A549 (cell line): ENCODE results near the gene PRKN. TPM values are rescaled to one million over a fixed set of nuclear protein-coding genes. Genes with fewer than 3 reads are reported as not detected.

ENCODE experiments used
- ATAC-seq, 2 experiments: fragments of 200-7000 bp in 1 of 2; fragments of >200 bp in 1 of 2; cut with Nextera tagmentation in 1 of 2; cut with Tn5 transposase in 1 of 2; 3 replicates each; pipeline versions ENCODE4 v1.8.0 to v1.9.1; 2018 to 2020; ENCODE audit warnings: mild to moderate bottlenecking in 1 of 2, moderate library complexity in 1 of 2
- CTCF ChIA-PET: fragments of 300-600 bp; sonication (Branson Sonifier 250); formaldehyde crosslinking; extraction: SDS; loops from one replicate; lab custom pipeline; 2021; ENCODE audit warnings: antibody characterized with exemption, inconsistent platforms; lab: Yijun Ruan, JAX
- POLR2A ChIA-PET: fragments of 350-600 bp; formaldehyde crosslinking; extraction: SDS; loops from one replicate; lab custom pipeline; 2021; ENCODE audit warnings: antibody characterized with exemption, inconsistent platforms; lab: Yijun Ruan, JAX
- DNase-seq, 2 experiments: peaks; one replicate each; pipeline versions ENCODE4 v3.0.0 to v3.0.0-alpha.2; 2011 to 2016; ENCODE audit warnings: low read depth in 1 of 2, low spot score in 1 of 2
- FAIRE-seq: peaks from 2 replicates; lab custom pipeline; 2011; peaks lifted over from hg19 to GRCh38; lab: Jason Lieb, UNC
- H3K27ac ChIP-seq, 2 experiments: fragments of >200 bp; sonication (Bioruptor Twin); formaldehyde crosslinking; 3 replicates each; pipeline ENCODE4 v1.5.1; 2016 to 2017
- H3K4me1 ChIP-seq: fragments of >200 bp; sonication (Bioruptor Twin); formaldehyde crosslinking; 3 replicates; pipeline ENCODE4 v1.6.1; 2016
- H3K4me2 ChIP-seq: fragments of >200 bp; sonication (Bioruptor Twin); formaldehyde crosslinking; 3 replicates; pipeline ENCODE4 v1.6.1; 2016
- H3K4me3 ChIP-seq: fragments of >200 bp; sonication (Bioruptor Twin); formaldehyde crosslinking; 3 replicates; pipeline ENCODE4 v1.5.1; 2016
- H3K9me3 ChIP-seq: fragments of >200 bp; sonication (Bioruptor Twin); formaldehyde crosslinking; 3 replicates; pipeline ENCODE4 v1.6.1; 2016
- BCL3 ChIP-seq: fragments of >200 bp; sonication (Bioruptor Twin); formaldehyde crosslinking; IDR thresholded peaks from 3 replicates; pipeline ENCODE4 v1.6.1; 2016
- BHLHE40 ChIP-seq: IDR thresholded peaks from 2 replicates; pipeline ENCODE4 v1.6.1; 2012; ENCODE audit warnings: low read depth, low read length, inconsistent platforms
- CTCF ChIP-seq: fragments of >200 bp; sonication (Bioruptor Twin); formaldehyde crosslinking; IDR thresholded peaks from 3 replicates; pipeline ENCODE4 v1.5.1; 2016
- E2F6 ChIP-seq: IDR thresholded peaks from 2 replicates; pipeline ENCODE4 v1.6.1; 2012; ENCODE audit warnings: low read depth, borderline replicate concordance
- EHF ChIP-seq: fragments of 250-450 bp; sonication (Bioruptor Pico); IDR thresholded peaks from 2 replicates; pipeline ENCODE4 v1.5.0; 2020; ENCODE audit warnings: mild to moderate bottlenecking
- ESRRA ChIP-seq: fragments of 150-350 bp; IDR thresholded peaks from 2 replicates; pipeline ENCODE4 v1.6.1; 2014; ENCODE audit warnings: mild to moderate bottlenecking, low read length, borderline replicate concordance
- FOSB ChIP-seq: fragments of 250-450 bp; sonication (Bioruptor Pico); IDR thresholded peaks from 2 replicates; pipeline ENCODE4 v1.5.0; 2020; ENCODE audit warnings: mild to moderate bottlenecking, moderate library complexity
- FOSL2 ChIP-seq, 2 experiments: fragments of 450-650 bp in 1 of 2; fragments of >200 bp in 1 of 2; sonication (Bioruptor Twin) in 1 of 2; formaldehyde crosslinking; IDR thresholded peaks; 2 replicates each; pipeline versions ENCODE4 v1.5.0 to v1.6.1; 2016 to 2020; ENCODE audit warnings: mild to moderate bottlenecking in 1 of 2, moderate library complexity in 1 of 2
- GATA3 ChIP-seq: IDR thresholded peaks from 2 replicates; pipeline ENCODE4 v1.6.1; 2012; ENCODE audit warnings: borderline replicate concordance
- HEYL ChIP-seq: fragments of 250-450 bp; sonication (Bioruptor Pico); IDR thresholded peaks from 2 replicates; pipeline ENCODE4 v1.8.0; 2021; ENCODE audit warnings: mild to moderate bottlenecking, moderate library complexity
- HOXA7 ChIP-seq: fragments of 250-450 bp; sonication (Bioruptor Pico); IDR thresholded peaks from 2 replicates; pipeline ENCODE4 v1.5.0; 2020; ENCODE audit warnings: mild to moderate bottlenecking, moderate library complexity
- HOXB13 ChIP-seq: fragments of 250-450 bp; sonication (Bioruptor Pico); IDR thresholded peaks from 2 replicates; pipeline ENCODE4 v1.5.0; 2020; ENCODE audit warnings: low read depth, mild to moderate bottlenecking, moderate library complexity
- JUNB ChIP-seq: fragments of >200 bp; sonication (Bioruptor Twin); formaldehyde crosslinking; IDR thresholded peaks from 2 replicates; pipeline ENCODE4 v1.6.1; 2016
- NFE2L2 ChIP-seq: fragments of 150-350 bp; conservative IDR thresholded peaks from 2 replicates; pipeline ENCODE4 v1.6.1; 2014; ENCODE audit warnings: low read length
- PHF8 ChIP-seq: fragments of 200-600 bp; sonication (generic); IDR thresholded peaks from 2 replicates; pipeline ENCODE4 v1.6.1; 2016; ENCODE audit warnings: low read depth, mild to moderate bottlenecking, antibody characterized with exemption, moderate library complexity, borderline replicate concordance
- POLR2A ChIP-seq: IDR thresholded peaks from 2 replicates; pipeline ENCODE4 v1.6.1; 2012; ENCODE audit warnings: mild to moderate bottlenecking, low read length
- POLR2AphosphoS2 ChIP-seq: conservative IDR thresholded peaks from 2 replicates; pipeline ENCODE4 v1.6.1; 2012; ENCODE audit warnings: low read length, improper control_type of control experiment, inconsistent platforms
- RAD21 ChIP-seq, 2 experiments: fragments of >200 bp in 1 of 2; sonication (Bioruptor Twin) in 1 of 2; formaldehyde crosslinking in 1 of 2; IDR thresholded peaks in 1 of 2; conservative IDR thresholded peaks in 1 of 2; 2 replicates in 1 of 2; 3 replicates in 1 of 2; pipeline ENCODE4 v1.6.1; 2012 to 2018; ENCODE audit warnings: inconsistent platforms in 1 of 2
- REST ChIP-seq: fragments of 200-600 bp; sonication (generic); IDR thresholded peaks from 2 replicates; pipeline ENCODE4 v1.6.1; 2016; ENCODE audit warnings: antibody characterized with exemption, mild to moderate bottlenecking, moderate library complexity
- RNF2 ChIP-seq: fragments of 200-600 bp; sonication (generic); IDR thresholded peaks from 2 replicates; pipeline ENCODE4 v1.6.1; 2016; ENCODE audit warnings: low read depth, mild to moderate bottlenecking, antibody characterized with exemption, moderate library complexity, borderline replicate concordance
- SMC3 ChIP-seq: fragments of >200 bp; sonication (Bioruptor Twin); formaldehyde crosslinking; IDR thresholded peaks from 3 replicates; pipeline ENCODE4 v1.6.1; 2018; ENCODE audit warnings: inconsistent platforms
- SREBF2 ChIP-seq: fragments of 450-650 bp; IDR thresholded peaks from 2 replicates; pipeline ENCODE4 v1.6.1; 2014; ENCODE audit warnings: mild to moderate bottlenecking, moderate library complexity
- TFCP2L1 ChIP-seq: fragments of 250-450 bp; sonication (Bioruptor Pico); IDR thresholded peaks from 2 replicates; pipeline ENCODE4 v1.5.0; 2021; ENCODE audit warnings: mild to moderate bottlenecking
- TP53 ChIP-seq: fragments of 250-450 bp; sonication (Bioruptor Pico); IDR thresholded peaks from 2 replicates; pipeline ENCODE4 v1.5.0; 2021; ENCODE audit warnings: mild to moderate bottlenecking, moderate library complexity
- USF2 ChIP-seq: fragments of 450-650 bp; IDR thresholded peaks from 2 replicates; pipeline ENCODE4 v1.6.1; 2014; ENCODE audit warnings: antibody characterized with exemption
- ZNF302 ChIP-seq: fragments of 250-450 bp; sonication (Bioruptor Pico); IDR thresholded peaks from 2 replicates; pipeline ENCODE4 v1.9.0; 2021; ENCODE audit warnings: inconsistent platforms, mild to moderate bottlenecking, moderate library complexity
- ZSCAN20 ChIP-seq: fragments of 250-450 bp; sonication (Bioruptor Pico); IDR thresholded peaks from 2 replicates; pipeline ENCODE4 v1.8.0; 2022; ENCODE audit warnings: mild to moderate bottlenecking, moderate library complexity
- WGBS: methylation state at CpG from one replicate; pipeline ENCODE4 v1.1.6; 2017; ENCODE audit errors: missing lambda C conversion rate; 5-methylcytosine and 5-hydroxymethylcytosine counted together
- polyA plus RNA-seq, 4 experiments: library from polyadenylated mRNA; depleted of rRNA in 3 of 4; stranded (reverse); fragments of >200 nt; fragmentation: RNase III in 1 of 4; extraction: RNeasy Plus Mini Kit Qiagen cat#74134 plus additional on column Dnase treatment in 1 of 4; gene quantifications; 2 replicates in 3 of 4; 3 replicates in 1 of 4; pipeline ENCODE4 v1.2.3, GENCODE V29; 2011 to 2017
- TF ChIP-seq, protein P1 (sequence below): fragments of 150-350 bp; IDR thresholded peaks from 2 replicates; pipeline ENCODE4 v1.6.1; 2014; ENCODE audit warnings: low read depth, mild to moderate bottlenecking, low read length

Gene PRKN
- polyA plus RNA-seq, 2 of the 4 experiments (the other 2 are of a cell fraction) = 0.36 to 0.39 TPM

DNA sequence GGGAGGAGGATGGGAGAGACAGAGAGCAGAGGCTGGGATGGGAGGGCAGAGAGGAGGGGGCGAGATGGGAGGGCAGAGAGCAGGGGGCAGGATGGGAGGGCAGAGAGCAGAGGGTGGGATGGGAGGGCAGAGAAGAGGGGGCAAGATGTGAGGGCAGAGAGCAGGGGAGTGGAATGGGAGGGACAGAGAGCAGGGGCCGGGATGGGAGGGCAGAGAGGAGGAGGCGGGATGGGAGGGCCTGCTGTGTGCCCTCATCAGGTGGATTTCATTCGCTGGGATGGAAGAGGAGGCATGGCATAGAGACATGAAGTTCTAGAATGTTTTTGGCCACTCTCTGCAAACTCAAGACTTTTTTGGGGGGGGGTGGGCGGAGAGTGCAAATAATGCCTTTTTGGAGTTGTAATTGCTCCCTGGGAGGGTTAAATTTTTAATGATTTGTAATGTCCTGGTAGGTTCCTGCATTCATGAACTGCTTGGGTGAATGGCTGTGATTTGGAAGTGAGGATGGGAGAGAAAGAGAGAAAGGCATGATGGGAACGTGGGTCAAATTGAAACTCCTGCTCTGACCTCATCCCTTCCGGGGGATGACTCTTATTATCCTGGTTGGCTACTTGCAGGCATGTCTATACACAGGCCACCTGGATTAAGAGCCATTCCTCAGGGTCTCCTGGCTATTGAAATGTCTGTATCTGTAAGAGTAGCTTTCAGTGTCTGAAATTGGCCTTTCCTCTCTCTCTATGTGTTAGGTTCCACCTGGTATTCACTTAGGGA, 1291.3 kb downstream of the PRKN start:
- peak overlapping the region; percentile 74 for H3K4me2 ChIP-seq
- ChIA-PET POLR2A (no interaction called here), CTCF (interaction anchor here (1.2 to 1.4 kb wide), 2 partner anchors 18 to 21 kb away, joined by 3 to 5 read pairs; no protein-coding TSS in a partner anchor)
- WGBS = 78% methylated on average over 3 of the region's 7 CpGs
- no peak for FAIRE-seq
- TF ChIP-seq ZSCAN20 (CRISPR knock-in tag) (no peak), REST (no peak), NFE2L2 (no peak), HEYL (CRISPR knock-in tag) (no peak), BCL3 (no peak), PHF8 (no peak), RAD21 (conservative IDR thresholded peaks at IDR 0.05 in 1 of 2, IDR thresholded peaks at IDR 0.05 in 1 of 2) (no peak), POLR2AphosphoS2 (no peak), ESRRA (no peak), USF2 (no peak), HOXB13 (no peak), TP53 (CRISPR knock-in tag) (no peak), POLR2A (no peak), EHF (CRISPR knock-in tag) (no peak), FOSL2 (IDR thresholded peaks at IDR 0.05) (no peak), FOSL2 (CRISPR knock-in tag; IDR thresholded peaks at IDR 0.05) (no peak), SMC3 (no peak)
- TF ChIP-seq, all 56 proteins: peak for 0
- peaks cover 47% of the 10 kb centered on the region for H3K4me1 ChIP-seq
- no peak overlapping the region for H3K4me3 ChIP-seq
- DNase-seq (no peak), ATAC-seq (peak; percentile 28 to 36; a peak in 3 of 6 replicates)
- no peaks in the 10 kb centered on the region for H3K9me3 ChIP-seq
- H3K27ac ChIP-seq = peak overlapping the region; percentile 79 to 95

- ATAC-seq = peak; percentile 10 to 12; a peak in 2 of 6 replicates
- no peak for FAIRE-seq
- peaks cover 47% of the 10 kb centered on the region for H3K4me1 ChIP-seq
- WGBS = 14% methylated on average over 1 of the region's 1 CpG
- peak overlapping the region; percentile 74 for H3K4me2 ChIP-seq
- no peaks in the 10 kb centered on the region for H3K9me3 ChIP-seq
- POLR2A ChIA-PET = no interaction called here
- H3K27ac ChIP-seq = peak overlapping the region; percentile 79 to 95
- no peak for DNase-seq
- CTCF ChIA-PET = interaction anchor here (2.3 kb wide), 1 partner anchor 18 kb away, joined by 13 read pairs; no protein-coding TSS in a partner anchor
- no peak overlapping the region for H3K4me3 ChIP-seq
- no peak for TF ChIP-seq JUNB
- no peak for TF ChIP-seq ZSCAN20 (CRISPR knock-in tag)
- TF ChIP-seq GATA3 = no peak
- TF ChIP-seq E2F6 = no peak
- no peak for TF ChIP-seq FOSB (CRISPR knock-in tag)
- TF ChIP-seq HOXA7 (CRISPR knock-in tag) = no peak
- TF ChIP-seq, protein P1, sequence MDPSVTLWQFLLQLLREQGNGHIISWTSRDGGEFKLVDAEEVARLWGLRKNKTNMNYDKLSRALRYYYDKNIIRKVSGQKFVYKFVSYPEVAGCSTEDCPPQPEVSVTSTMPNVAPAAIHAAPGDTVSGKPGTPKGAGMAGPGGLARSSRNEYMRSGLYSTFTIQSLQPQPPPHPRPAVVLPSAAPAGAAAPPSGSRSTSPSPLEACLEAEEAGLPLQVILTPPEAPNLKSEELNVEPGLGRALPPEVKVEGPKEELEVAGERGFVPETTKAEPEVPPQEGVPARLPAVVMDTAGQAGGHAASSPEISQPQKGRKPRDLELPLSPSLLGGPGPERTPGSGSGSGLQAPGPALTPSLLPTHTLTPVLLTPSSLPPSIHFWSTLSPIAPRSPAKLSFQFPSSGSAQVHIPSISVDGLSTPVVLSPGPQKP = no peak
- no peak for TF ChIP-seq BHLHE40
- no peak for TF ChIP-seq RNF2
- TF ChIP-seq CTCF = no peak
- TF ChIP-seq ZNF302 = no peak
- no peak for TF ChIP-seq NFE2L2
- no peak for TF ChIP-seq TFCP2L1
- TF ChIP-seq SREBF2 = no peak
These were observed 1291.9 kb downstream of the PRKN start for GRCh38 chr6:161435748-161436070.
